ENCODE data around the gene ECEL1. TPM values are rescaled to one million over a fixed set of nuclear protein-coding genes. Genes with fewer than 3 reads are reported as not detected.

ECEL1 gene
- total RNA-seq, 1 experiment from 2014 or later, result 23.3 TPM

DNA sequence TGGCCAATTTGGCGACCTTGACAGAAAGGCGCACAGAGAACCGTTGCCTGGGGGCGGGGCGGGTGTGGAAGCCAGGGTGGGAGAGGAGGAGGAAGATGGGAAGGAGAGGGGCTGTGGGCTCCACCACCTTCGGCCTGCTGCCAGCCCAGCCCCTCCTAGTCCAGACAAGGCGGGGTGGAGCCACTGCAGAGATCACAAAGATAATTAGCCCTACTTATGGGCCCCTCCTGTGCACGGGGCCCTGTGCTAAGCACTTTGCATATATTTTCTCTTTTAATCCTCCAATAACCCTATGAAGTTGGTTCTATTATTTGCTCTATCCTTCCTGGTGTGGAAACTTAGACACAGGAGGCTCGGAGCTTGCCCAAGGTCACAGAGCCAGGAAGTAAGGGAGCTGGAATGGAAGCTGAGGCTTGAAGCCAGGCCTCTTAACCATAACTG, 13.7 kb upstream of the ECEL1 start:
- ChIA-PET CTCF (interaction anchor here (0.6 to 3.2 kb wide), 9 partner anchors 14 to 787 kb away, joined by 3 to 33 read pairs (median 3); no protein-coding TSS in a partner anchor), POLR2A (interaction anchor here (1.2 kb wide), 1 partner anchor 22 kb away, joined by 4 read pairs; no protein-coding TSS in a partner anchor)
- Mint-ChIP-seq H3K36me3 (no peaks in the 10 kb centered on the region), H3K4me3 (no peak overlapping the region), H3K9me3 (no peaks in the 10 kb centered on the region), H3K27ac (no peak overlapping the region), H3K27me3 (ENCODE audit: low read depth) (peaks cover 45% of the 10 kb centered on the region), H3K4me1 (peaks cover 22% of the 10 kb centered on the region)
- ATAC-seq (no peak), DNase-seq (ENCODE audit: low spot score) (no peak)
- TF ChIP-seq USF1 (CRISPR knock-in tag; IDR thresholded peaks at IDR 0.05), result no peak
- no peak for TF ChIP-seq ZNF281 (CRISPR knock-in tag; IDR thresholded peaks at IDR 0.05)
- no peak for TF ChIP-seq ZNF263 (CRISPR knock-in tag; IDR thresholded peaks at IDR 0.05; ENCODE audit: low read depth)
- no peak for TF ChIP-seq GABPB1 (CRISPR knock-in tag; IDR thresholded peaks at IDR 0.05)

- Mint-ChIP-seq H3K36me3 (no peaks in the 10 kb centered on the region), H3K4me1 (peaks cover 14% of the 10 kb centered on the region), H3K27ac (no peak overlapping the region), H3K9me3 (no peaks in the 10 kb centered on the region), H3K4me3 (no peak overlapping the region), H3K27me3 (ENCODE audit: low read depth) (peaks cover 16% of the 10 kb centered on the region)
- no peak for ATAC-seq
- ChIA-PET CTCF (no interaction called here), POLR2A (no interaction called here)
- DNase-seq (ENCODE audit: low spot score), result no peak
- TF ChIP-seq KAT7 (CRISPR knock-in tag; IDR thresholded peaks at IDR 0.05; ENCODE audit: borderline replicate concordance) (no peak), IRF2 (CRISPR knock-in tag; IDR thresholded peaks at IDR 0.05; ENCODE audit: borderline replicate concordance, low read depth) (no peak), ZBTB21 (CRISPR knock-in tag; IDR thresholded peaks at IDR 0.05; ENCODE audit: borderline replicate concordance) (no peak), TEAD4 (CRISPR knock-in tag; IDR thresholded peaks at IDR 0.05) (no peak), ZNF671 (CRISPR knock-in tag; IDR thresholded peaks at IDR 0.05) (no peak), AR (CRISPR knock-in tag; IDR thresholded peaks at IDR 0.05) (no peak), FOXP1 (CRISPR knock-in tag; IDR thresholded peaks at IDR 0.05; ENCODE audit: borderline replicate concordance) (no peak)
These were observed 10.8 kb upstream of the ECEL1 start for GRCh38 chr2:232498452-232498851.

GRCh38 chr2:232497348-232497747, 9.7 kb upstream of the ECEL1 start:
- no peak overlapping the region for H3K27ac Mint-ChIP-seq
- no peaks in the 10 kb centered on the region for H3K9me3 Mint-ChIP-seq
- ChIA-PET CTCF (interaction anchor here (1.0 kb wide), 1 partner anchor 24 kb away, joined by 3 read pairs; no protein-coding TSS in a partner anchor), POLR2A (no interaction called here)
- no peak overlapping the region for H3K4me3 Mint-ChIP-seq
- peaks cover 11% of the 10 kb centered on the region for H3K4me1 Mint-ChIP-seq
- no peak for DNase-seq (ENCODE audit: low spot score)
- H3K36me3 Mint-ChIP-seq, result no peaks in the 10 kb centered on the region
- H3K27me3 Mint-ChIP-seq (ENCODE audit: low read depth), result peaks cover 9% of the 10 kb centered on the region
- ATAC-seq, result no peak
- TF ChIP-seq NFATC4 (CRISPR knock-in tag; IDR thresholded peaks at IDR 0.05), result no peak
- no peak for TF ChIP-seq TP53 (CRISPR knock-in tag; IDR thresholded peaks at IDR 0.05)
- no peak for TF ChIP-seq ZNF425 (CRISPR knock-in tag; conservative IDR thresholded peaks at IDR 0.05)
- TF ChIP-seq SP1 (CRISPR knock-in tag; conservative IDR thresholded peaks at IDR 0.05), result no peak
- TF ChIP-seq ZNF281 (CRISPR knock-in tag; IDR thresholded peaks at IDR 0.05), result no peak
- no peak for TF ChIP-seq GABPB1 (CRISPR knock-in tag; IDR thresholded peaks at IDR 0.05)
- TF ChIP-seq JAZF1 (CRISPR knock-in tag; IDR thresholded peaks at IDR 0.05), result no peak
- no peak for TF ChIP-seq CREM (CRISPR knock-in tag; IDR thresholded peaks at IDR 0.05)
- no peak for TF ChIP-seq NFE2L1 (CRISPR knock-in tag; IDR thresholded peaks at IDR 0.05)
- no peak for TF ChIP-seq GTF2I (CRISPR knock-in tag; conservative IDR thresholded peaks at IDR 0.05)
- TF ChIP-seq, protein P1, sequence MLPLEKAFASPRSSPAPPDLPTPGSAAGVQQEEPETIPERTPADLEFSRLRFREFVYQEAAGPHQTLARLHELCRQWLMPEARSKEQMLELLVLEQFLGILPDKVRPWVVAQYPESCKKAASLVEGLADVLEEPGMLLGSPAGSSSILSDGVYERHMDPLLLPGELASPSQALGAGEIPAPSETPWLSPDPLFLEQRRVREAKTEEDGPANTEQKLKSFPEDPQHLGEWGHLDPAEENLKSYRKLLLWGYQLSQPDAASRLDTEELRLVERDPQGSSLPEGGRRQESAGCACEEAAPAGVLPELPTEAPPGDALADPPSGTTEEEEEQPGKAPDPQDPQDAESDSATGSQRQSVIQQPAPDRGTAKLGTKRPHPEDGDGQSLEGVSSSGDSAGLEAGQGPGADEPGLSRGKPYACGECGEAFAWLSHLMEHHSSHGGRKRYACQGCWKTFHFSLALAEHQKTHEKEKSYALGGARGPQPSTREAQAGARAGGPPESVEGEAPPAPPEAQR (CRISPR knock-in tag; IDR thresholded peaks at IDR 0.05), result no peak
